ENCODE data around the gene CEP131. TPM values are rescaled to one million over a fixed set of nuclear protein-coding genes. Genes with fewer than 3 reads are reported as not detected.

Gene CEP131
- total and polyA plus RNA-seq, 8 donors, result 4.8 to 75.0 (median 12.1) TPM

GRCh38 chr17:81209141-81209540, 13.6 kb downstream of the CEP131 start:
- WGBS, 5 donors, result 95 to 98% (median 96%) methylated on average over 16 of the region's 16 CpGs
- no peak overlapping the region for H3K27ac ChIP-seq
- no peaks in the 10 kb centered on the region for H3K9me3 ChIP-seq
- DNase-seq, result no peak
- H3K27me3 ChIP-seq, result no peaks in the 10 kb centered on the region
- H3K36me3 ChIP-seq, result peaks cover 0 to 24% (median 18%) of the 10 kb centered on the region in 4 donors
- intact Hi-C loops (cut with DNase I; ENCODE audit: low total_unique reads), result no loop called here
- no peaks in the 10 kb centered on the region for H3K4me1 ChIP-seq
- TF ChIP-seq POLR2A (IDR thresholded peaks at IDR 0.05), result no peak
- no peak for TF ChIP-seq CTCF (IDR thresholded peaks at IDR 0.05)
- TF ChIP-seq POLR2AphosphoS5 (IDR thresholded peaks at IDR 0.05), result no peak
- no peak for TF ChIP-seq EP300 (IDR thresholded peaks at IDR 0.05)
- H3K4me3 ChIP-seq, result no peak overlapping the region

- intact Hi-C loops (cut with DNase I; ENCODE audit: low total_unique reads), result no loop called here
- H3K27me3 ChIP-seq, result no peaks in the 10 kb centered on the region
- DNase-seq, result no peak
- no peaks in the 10 kb centered on the region for H3K4me1 ChIP-seq
- no peak overlapping the region for H3K27ac ChIP-seq
- TF ChIP-seq POLR2A (IDR thresholded peaks at IDR 0.05) (no peak), EP300 (IDR thresholded peaks at IDR 0.05) (no peak), CTCF (IDR thresholded peaks at IDR 0.05) (no peak), POLR2AphosphoS5 (IDR thresholded peaks at IDR 0.05) (no peak)
- no peaks in the 10 kb centered on the region for H3K9me3 ChIP-seq
- no peak overlapping the region for H3K4me3 ChIP-seq
- 93 to 98% (median 97%) methylated on average over 8 to 10 of the region's 10 CpGs for WGBS, 5 donors
- peaks cover 0 to 29% (median 22%) of the 10 kb centered on the region in 4 donors for H3K36me3 ChIP-seq
These were observed 14.1 kb downstream of the CEP131 start for GRCh38 chr17:81208651-81209050.

GRCh38 chr17:81207610-81208581, 14.9 kb downstream of the CEP131 start:
- no peak for DNase-seq
- 84 to 89% (median 88%) methylated on average over 20 to 21 of the region's 21 CpGs for WGBS, 5 donors

GRCh38 chr17:81206657-81207056, 16.1 kb downstream of the CEP131 start:
- TF ChIP-seq POLR2A (IDR thresholded peaks at IDR 0.05) (no peak), POLR2AphosphoS5 (IDR thresholded peaks at IDR 0.05) (no peak), EP300 (IDR thresholded peaks at IDR 0.05) (no peak), CTCF (IDR thresholded peaks at IDR 0.05) (no peak)
- Histone ChIP-seq H3K4me3 (no peak overlapping the region), H3K4me1 (no peaks in the 10 kb centered on the region), H3K9me3 (no peaks in the 10 kb centered on the region), H3K36me3 (peaks cover 0 to 44% (median 31%) of the 10 kb centered on the region in 4 donors), H3K27ac (no peak overlapping the region), H3K27me3 (no peaks in the 10 kb centered on the region)
- WGBS, 5 donors, result 94 to 99% (median 95%) methylated on average over 12 of the region's 12 CpGs
- DNase-seq, result no peak
- intact Hi-C loops (cut with DNase I; ENCODE audit: low total_unique reads), result no loop called here

More at GRCh38 chr17:81207610-81208581, 14.9 kb downstream of the CEP131 start:
- H3K4me3 ChIP-seq, result no peak overlapping the region
- H3K27me3 ChIP-seq, result no peaks in the 10 kb centered on the region
- intact Hi-C loops (cut with DNase I; ENCODE audit: low total_unique reads), result no loop called here
- H3K27ac ChIP-seq, result no peak overlapping the region
- no peaks in the 10 kb centered on the region for H3K9me3 ChIP-seq
- H3K4me1 ChIP-seq, result no peaks in the 10 kb centered on the region
- H3K36me3 ChIP-seq, result peaks cover 0 to 37% (median 29%) of the 10 kb centered on the region in 4 donors
- TF ChIP-seq POLR2AphosphoS5 (IDR thresholded peaks at IDR 0.05), result no peak
- TF ChIP-seq POLR2A (IDR thresholded peaks at IDR 0.05), result no peak
- no peak for TF ChIP-seq CTCF (IDR thresholded peaks at IDR 0.05)
- no peak for TF ChIP-seq EP300 (IDR thresholded peaks at IDR 0.05)
